ENCODE data around the gene EDEM1. TPM values are rescaled to one million over a fixed set of nuclear protein-coding genes. Genes with fewer than 3 reads are reported as not detected.

EDEM1 gene
- total RNA-seq, 4 donors from 2014 or later: 18.4 to 41.7 (median 35.8) TPM

DNA sequence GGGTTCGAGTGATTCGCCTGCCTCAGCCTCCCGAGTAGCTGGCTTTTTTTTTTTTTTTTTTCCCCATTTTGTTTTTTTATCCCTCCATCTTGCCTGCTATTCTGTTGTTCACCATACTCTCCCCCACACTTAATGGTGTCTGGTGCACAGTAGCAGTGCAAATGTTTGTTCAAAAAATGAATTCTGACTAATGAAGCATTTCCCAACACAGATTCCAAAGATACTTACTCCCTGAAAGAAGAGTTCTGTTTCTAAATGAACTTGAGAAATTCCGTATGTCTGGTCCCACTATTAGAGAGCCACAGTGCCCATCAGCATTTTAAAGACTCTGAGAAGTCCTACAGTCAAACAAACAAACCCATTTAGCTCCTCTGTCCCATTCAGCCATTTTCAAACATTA, 9.5 kb downstream of the EDEM1 start:
- Histone ChIP-seq H3K4me3 (no peak overlapping the region), H3K36me3 (peaks cover 0 to 59% of the 10 kb centered on the region in 2 donors), H3K27ac (peak overlapping the region in 1 of 4 donors; percentile 19), H3K27me3 (no peaks in the 10 kb centered on the region), H3K4me1 (peaks cover 3 to 53% (median 13%) of the 10 kb centered on the region in 3 donors), H3K9me3 (no peaks in the 10 kb centered on the region)
- TF ChIP-seq EP300 (IDR thresholded peaks at IDR 0.05): no peak
- TF ChIP-seq, protein P1, sequence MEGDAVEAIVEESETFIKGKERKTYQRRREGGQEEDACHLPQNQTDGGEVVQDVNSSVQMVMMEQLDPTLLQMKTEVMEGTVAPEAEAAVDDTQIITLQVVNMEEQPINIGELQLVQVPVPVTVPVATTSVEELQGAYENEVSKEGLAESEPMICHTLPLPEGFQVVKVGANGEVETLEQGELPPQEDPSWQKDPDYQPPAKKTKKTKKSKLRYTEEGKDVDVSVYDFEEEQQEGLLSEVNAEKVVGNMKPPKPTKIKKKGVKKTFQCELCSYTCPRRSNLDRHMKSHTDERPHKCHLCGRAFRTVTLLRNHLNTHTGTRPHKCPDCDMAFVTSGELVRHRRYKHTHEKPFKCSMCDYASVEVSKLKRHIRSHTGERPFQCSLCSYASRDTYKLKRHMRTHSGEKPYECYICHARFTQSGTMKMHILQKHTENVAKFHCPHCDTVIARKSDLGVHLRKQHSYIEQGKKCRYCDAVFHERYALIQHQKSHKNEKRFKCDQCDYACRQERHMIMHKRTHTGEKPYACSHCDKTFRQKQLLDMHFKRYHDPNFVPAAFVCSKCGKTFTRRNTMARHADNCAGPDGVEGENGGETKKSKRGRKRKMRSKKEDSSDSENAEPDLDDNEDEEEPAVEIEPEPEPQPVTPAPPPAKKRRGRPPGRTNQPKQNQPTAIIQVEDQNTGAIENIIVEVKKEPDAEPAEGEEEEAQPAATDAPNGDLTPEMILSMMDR (IDR thresholded peaks at IDR 0.05): no peak
- no peak for TF ChIP-seq POLR2AphosphoS5 (IDR thresholded peaks at IDR 0.05)
- TF ChIP-seq POLR2A (IDR thresholded peaks at IDR 0.05): no peak
- ATAC-seq: no peak
- 85 to 91% methylated on average over 3 to 4 of the region's 4 CpGs for WGBS, 2 donors (ENCODE audit: low coverage in 1 of 2)

DNA sequence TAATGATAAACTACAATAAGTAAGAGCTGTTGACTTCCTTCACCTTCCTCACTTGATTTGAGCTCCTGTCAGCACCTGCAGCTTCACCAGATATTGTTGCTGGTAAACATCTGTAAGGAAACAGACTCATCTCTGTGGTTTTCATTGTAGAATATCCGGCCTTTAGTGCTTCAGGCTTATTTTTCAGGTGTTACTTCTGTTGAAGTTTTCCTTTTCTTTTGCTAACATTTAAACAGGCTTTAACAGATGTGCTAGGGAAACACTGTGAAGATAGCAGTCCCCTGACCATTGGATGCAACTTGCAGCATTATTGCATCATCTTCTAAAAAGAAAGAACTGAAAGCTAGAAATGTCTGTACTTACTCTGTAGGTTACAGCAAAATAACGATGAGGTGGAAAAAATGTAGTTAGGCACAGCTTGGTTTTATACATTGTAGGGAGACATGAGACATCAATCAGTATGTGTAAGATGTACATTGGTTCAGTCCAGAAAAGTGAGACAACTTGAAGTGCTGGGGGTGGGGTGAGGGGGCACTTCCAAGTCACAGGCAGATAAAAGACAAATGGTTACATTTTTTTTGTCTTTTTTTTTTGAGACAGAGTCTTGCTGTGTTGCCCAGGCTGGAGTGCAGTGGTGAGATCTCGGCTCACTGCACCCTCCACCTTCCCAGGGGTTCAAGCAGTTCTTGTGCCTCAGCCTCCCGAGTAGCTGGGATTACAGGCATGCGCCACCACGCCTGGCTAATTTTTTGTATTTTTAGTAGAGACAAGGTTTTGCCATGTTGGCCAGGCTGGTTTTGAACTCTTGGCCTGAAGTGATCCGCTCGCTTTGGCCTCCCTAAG, 10.2 kb downstream of the EDEM1 start:
- H3K9me3 ChIP-seq: no peaks in the 10 kb centered on the region
- 84 to 96% methylated on average over 7 of the region's 8 CpGs for WGBS, 2 donors (ENCODE audit: low coverage in 1 of 2)
- no peak overlapping the region for H3K4me3 ChIP-seq
- TF ChIP-seq, protein P1 (IDR thresholded peaks at IDR 0.05): no peak
- no peak for TF ChIP-seq POLR2A (IDR thresholded peaks at IDR 0.05)
- no peak for TF ChIP-seq EP300 (IDR thresholded peaks at IDR 0.05)
- TF ChIP-seq POLR2AphosphoS5 (IDR thresholded peaks at IDR 0.05): no peak
- peaks cover 0 to 66% of the 10 kb centered on the region in 2 donors for H3K36me3 ChIP-seq
- peak overlapping the region in 2 of 4 donors; percentile 14 to 19 for H3K27ac ChIP-seq
- peak; percentile 44 for ATAC-seq
- no peaks in the 10 kb centered on the region for H3K27me3 ChIP-seq
- peaks cover 3 to 47% (median 13%) of the 10 kb centered on the region in 3 donors for H3K4me1 ChIP-seq

DNA sequence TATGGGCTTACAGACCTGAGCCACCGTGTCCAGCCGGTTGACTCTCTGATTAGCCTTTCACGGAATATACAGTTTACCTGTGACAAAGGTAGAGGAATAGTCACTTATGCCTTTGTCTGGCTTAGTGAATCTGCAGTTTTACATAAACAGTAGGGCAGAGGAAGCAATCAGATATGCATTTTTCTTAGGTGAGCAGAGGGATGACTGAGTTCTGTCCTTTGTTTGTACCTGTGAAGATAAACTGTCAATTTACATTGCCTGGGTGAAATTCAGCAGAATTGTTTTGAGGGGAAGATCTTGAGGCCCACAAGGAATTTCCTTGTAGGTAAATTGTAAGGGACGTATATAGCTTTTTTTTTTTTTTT, 10.8 kb downstream of the EDEM1 start:
- Histone ChIP-seq H3K36me3 (peaks cover 0 to 72% of the 10 kb centered on the region in 2 donors), H3K27me3 (no peaks in the 10 kb centered on the region), H3K9me3 (no peaks in the 10 kb centered on the region), H3K27ac (no peak overlapping the region), H3K4me1 (peaks cover 3 to 47% (median 13%) of the 10 kb centered on the region in 3 donors), H3K4me3 (no peak overlapping the region)
- TF ChIP-seq, protein P1 (IDR thresholded peaks at IDR 0.05): no peak
- no peak for TF ChIP-seq POLR2A (IDR thresholded peaks at IDR 0.05)
- TF ChIP-seq POLR2AphosphoS5 (IDR thresholded peaks at IDR 0.05): no peak
- no peak for TF ChIP-seq EP300 (IDR thresholded peaks at IDR 0.05)
- 88 to 96% methylated on average over 3 to 4 of the region's 4 CpGs for WGBS, 2 donors (ENCODE audit: low coverage in 1 of 2)
- no peak for ATAC-seq

DNA sequence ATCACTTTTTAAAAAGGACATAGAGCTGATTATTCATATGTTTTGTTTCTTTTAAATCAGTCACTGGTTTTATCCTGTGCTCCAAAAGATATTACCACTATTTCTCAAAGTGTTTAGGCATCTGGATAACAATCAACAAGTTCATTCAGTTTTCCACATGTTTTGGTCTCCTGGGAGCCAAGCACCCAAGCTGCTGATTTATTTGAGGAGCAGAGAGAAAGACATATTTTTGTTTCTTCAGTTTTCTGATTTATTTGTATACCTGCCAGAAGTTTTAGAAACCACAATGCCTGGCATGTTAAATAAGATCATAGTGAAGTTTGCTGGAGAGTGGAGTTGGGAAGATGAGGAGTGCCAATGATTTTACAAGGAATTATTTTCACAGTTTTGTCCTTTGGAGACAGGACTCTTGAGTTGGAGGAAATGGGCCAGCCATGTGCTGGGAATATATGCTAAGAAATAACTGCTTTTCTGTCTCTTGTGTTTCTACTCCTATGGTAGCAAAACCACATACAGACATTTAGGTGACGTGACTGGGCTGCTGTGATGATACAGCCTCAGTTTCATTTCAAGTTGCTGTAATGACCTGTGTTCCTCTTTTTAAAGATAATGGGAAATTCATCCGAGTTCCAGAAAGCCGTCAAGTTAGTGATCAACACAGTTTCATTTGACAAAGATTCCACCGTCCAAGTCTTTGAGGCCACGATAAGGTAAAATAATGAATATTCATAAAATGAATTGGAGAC, 11.7 kb downstream of the EDEM1 start:
- Histone ChIP-seq H3K36me3 (peaks cover 0 to 74% of the 10 kb centered on the region in 2 donors), H3K4me1 (peaks cover 3 to 40% (median 13%) of the 10 kb centered on the region in 3 donors), H3K27me3 (no peaks in the 10 kb centered on the region), H3K27ac (no peak overlapping the region), H3K4me3 (no peak overlapping the region), H3K9me3 (no peaks in the 10 kb centered on the region)
- ATAC-seq: no peak
- TF ChIP-seq POLR2A (IDR thresholded peaks at IDR 0.05) (no peak), EP300 (IDR thresholded peaks at IDR 0.05) (no peak), POLR2AphosphoS5 (IDR thresholded peaks at IDR 0.05) (no peak)
- TF ChIP-seq, protein P1 (IDR thresholded peaks at IDR 0.05): no peak
- 73 to 86% methylated on average over 5 of the region's 5 CpGs for whole genome bisulfite sequencing, 2 donors (ENCODE audit: low coverage in 1 of 2)

Measured in gastroesophageal sphincter (tissue), 4 donors.